ENCODE data around the gene ECHDC3. TPM values are rescaled to one million over a fixed set of nuclear protein-coding genes. Genes with fewer than 3 reads are reported as not detected.
A peak's percentile ranks its signal among the peaks of the same experiment; 100 is the strongest.
"Not testable (repeated sequence)": the region's sequence is repeated elsewhere in the genome, so short reads cannot be mapped to it uniquely, and the experiment has no call there.

The ECHDC3 gene
- total RNA-seq, 2 experiments from 2014 or later: 1.3 to 1.5 TPM

DNA sequence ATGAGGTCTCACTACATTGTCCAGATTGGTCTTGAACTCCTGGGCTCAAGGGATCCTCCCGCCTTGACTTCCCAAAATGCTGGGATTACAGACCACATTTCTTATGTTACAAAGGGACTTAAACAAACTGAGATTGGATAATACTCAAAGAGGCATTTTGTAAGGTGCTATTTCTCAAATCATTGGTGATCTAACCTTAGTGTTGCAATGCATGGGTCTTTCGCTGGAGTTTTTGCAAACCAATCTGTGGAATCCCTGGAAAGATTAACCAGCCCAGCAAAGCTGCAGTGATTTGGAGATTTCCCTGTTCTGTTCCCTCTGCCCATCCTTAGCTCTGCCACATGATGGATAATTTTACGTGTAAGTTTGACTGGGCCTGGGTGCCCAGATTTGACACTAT is 20.4 kb upstream of the ECHDC3 start:
- CTCF ChIA-PET: no interaction called here
- Mint-ChIP-seq H3K36me3 (ENCODE audit: low read depth) (no peaks in the 10 kb centered on the region), H3K4me1 (ENCODE audit: low read depth) (peaks cover 5% of the 10 kb centered on the region), H3K9me3 (peaks cover under 1% of the 10 kb centered on the region), H3K27ac (no peak overlapping the region), H3K27me3 (ENCODE audit: low read depth) (peaks cover 7% of the 10 kb centered on the region), H3K4me3 (no peak overlapping the region)
- no peak for DNase-seq
- intact Hi-C loops (cut with micrococcal nuclease): no loop called here

DNA sequence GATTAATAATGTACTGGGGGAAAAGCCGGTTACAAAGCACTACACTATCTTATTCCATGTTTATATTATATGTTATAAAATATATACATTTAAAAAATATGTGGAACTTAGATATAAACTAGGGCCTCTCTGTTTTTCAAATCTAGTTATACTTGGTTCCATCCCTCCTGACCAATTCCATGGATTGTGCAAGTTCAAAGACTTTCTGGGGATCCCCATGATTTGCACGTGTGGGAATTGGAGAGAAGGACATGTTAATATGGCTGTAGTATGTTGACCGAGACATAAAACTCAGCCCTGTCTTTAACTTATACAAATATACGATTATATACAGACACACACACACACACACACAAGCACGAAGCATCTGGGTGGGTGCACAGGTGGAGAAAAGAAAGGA is 18.8 kb upstream of the ECHDC3 start:
- CTCF ChIA-PET: interaction anchor here (1.3 kb wide), 1 partner anchor 207 kb away, joined by 4 read pairs; no protein-coding TSS in a partner anchor
- peaks cover 5% of the 10 kb centered on the region for H3K4me1 Mint-ChIP-seq (ENCODE audit: low read depth)
- H3K4me3 Mint-ChIP-seq: no peak overlapping the region
- no peak overlapping the region for H3K27ac Mint-ChIP-seq
- DNase-seq: no peak
- H3K9me3 Mint-ChIP-seq: peaks cover 8% of the 10 kb centered on the region
- H3K36me3 Mint-ChIP-seq (ENCODE audit: low read depth): no peaks in the 10 kb centered on the region
- intact Hi-C loops (cut with micrococcal nuclease): no loop called here
- H3K27me3 Mint-ChIP-seq (ENCODE audit: low read depth): peaks cover 2% of the 10 kb centered on the region

DNA sequence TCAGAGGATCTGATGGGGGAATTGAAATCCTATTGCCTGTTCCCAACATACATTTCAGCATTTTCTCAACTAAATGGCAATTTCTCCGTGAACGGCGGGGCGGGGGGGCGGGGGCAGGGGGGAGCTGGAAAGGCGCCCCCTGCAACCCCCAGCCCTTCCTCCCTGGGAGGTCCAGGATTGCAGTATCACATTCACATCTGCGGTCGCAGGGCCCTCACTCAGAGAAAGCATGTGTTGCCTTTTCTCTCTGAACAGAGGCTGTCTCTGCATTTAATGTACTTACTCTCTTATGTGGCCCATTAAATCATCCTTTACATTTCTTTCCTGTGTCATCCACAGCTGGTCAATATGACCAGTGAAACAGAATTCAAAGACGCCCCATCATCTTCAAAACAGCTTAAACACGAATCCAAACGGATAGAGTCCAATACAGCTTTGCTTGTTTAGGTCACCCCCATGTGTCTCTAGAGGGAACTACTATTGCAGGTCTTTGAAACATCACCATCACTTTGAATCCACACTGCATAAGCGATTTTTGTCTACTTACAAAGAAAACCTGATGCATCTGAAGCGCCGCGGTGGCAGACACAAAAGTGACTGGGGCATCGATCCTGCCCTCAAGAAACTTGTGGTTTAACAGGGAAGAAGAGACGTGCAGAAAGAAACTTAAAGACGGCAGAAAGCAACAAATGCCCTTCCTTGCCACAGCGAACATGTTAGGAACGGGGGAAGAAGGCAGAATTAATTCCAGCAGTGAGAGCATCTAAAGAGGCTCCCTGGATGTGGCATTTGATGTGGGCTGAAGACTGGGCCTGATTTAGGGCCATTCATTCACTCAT is 17.0 kb upstream of the ECHDC3 start:
- peaks cover 12% of the 10 kb centered on the region for H3K9me3 Mint-ChIP-seq
- CTCF ChIA-PET: interaction anchor here (0.5 to 1.7 kb wide), 10 partner anchors 14 to 238 kb away, joined by 3 to 18 read pairs (median 4); no protein-coding TSS in a partner anchor
- no peak overlapping the region for H3K27ac Mint-ChIP-seq
- no peaks in the 10 kb centered on the region for H3K36me3 Mint-ChIP-seq (ENCODE audit: low read depth)
- H3K4me1 Mint-ChIP-seq (ENCODE audit: low read depth): peaks cover 5% of the 10 kb centered on the region
- intact Hi-C loops (cut with micrococcal nuclease): loop anchor here (1.0 kb wide), 3 partner anchors 27 to 210 kb away; no protein-coding TSS in a partner anchor
- no peak overlapping the region for H3K4me3 Mint-ChIP-seq
- H3K27me3 Mint-ChIP-seq (ENCODE audit: low read depth): peaks cover 2% of the 10 kb centered on the region
- DNase-seq: peak; percentile 26

DNA sequence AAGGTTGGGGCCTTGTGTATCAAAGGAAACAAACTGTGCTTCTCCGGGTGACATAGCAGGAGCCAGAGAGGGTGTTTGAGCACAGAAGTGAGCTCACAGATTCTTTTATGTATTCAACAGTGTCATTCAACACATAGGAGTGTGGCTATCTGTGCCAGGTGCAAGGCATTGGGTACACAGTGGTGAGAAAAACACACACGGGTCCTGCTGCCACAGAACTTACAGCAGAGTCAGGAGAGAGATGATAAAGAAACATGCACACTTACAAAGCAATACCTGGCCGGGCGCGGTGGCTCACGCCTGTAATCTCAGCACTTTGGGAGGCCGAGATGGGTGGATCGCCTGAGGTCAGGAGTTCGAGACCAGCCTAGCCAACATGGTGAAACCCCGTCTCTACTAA is 16.3 kb upstream of the ECHDC3 start:
- Mint-ChIP-seq H3K27me3 (ENCODE audit: low read depth) (peaks cover 2% of the 10 kb centered on the region), H3K4me3 (no peak overlapping the region), H3K9me3 (peaks cover 13% of the 10 kb centered on the region), H3K4me1 (ENCODE audit: low read depth) (peaks cover 5% of the 10 kb centered on the region), H3K36me3 (ENCODE audit: low read depth) (no peaks in the 10 kb centered on the region), H3K27ac (no peak overlapping the region)
- intact Hi-C loops (cut with micrococcal nuclease): loop anchor here (1.0 kb wide), 3 partner anchors 28 to 211 kb away; no protein-coding TSS in a partner anchor
- CTCF ChIA-PET: interaction anchor here (1.3 to 1.6 kb wide), 4 partner anchors 15 to 210 kb away, joined by 3 to 9 read pairs (median 4); no protein-coding TSS in a partner anchor
- no peak for DNase-seq

DNA sequence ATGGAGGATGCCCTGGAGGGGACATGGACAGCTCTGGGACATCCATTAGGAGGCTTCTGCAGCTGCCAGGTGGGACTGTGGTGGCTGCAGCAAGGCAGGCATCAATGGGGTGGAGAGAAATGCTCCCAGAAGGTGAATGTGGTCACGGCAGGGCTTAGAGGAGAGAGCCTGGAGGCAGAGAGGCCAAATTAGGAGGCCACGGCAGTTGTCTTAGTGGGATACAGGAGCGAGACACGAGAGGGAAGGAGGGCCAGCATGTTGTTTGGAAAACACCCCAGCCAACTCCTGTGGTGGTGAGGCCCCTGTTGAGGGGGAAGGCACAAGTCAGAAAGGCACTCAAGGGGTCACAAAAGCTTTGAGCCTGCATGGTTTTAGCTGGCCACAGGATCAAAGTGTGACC is 14.6 kb upstream of the ECHDC3 start:
- DNase-seq: no peak

DNA sequence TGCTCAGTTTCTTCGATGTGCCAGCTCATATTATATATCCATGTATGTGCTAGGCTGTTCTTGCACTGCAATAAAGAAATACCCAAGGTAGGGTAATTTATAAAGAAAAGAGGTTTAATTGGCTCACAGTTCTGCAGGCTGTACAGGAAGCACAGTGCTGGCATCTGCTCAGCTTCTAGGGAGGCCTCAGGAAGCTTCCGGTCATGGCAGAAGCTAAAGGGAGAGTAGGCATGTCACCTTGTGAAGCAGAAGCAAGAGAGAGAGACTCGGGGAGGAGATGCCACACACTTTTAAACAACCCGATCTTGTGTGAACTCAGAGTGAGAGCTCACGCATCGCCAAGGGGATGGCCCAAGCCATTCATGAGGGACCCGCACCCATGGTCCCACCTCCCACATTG is 13.8 kb upstream of the ECHDC3 start:
- Mint-ChIP-seq H3K27ac (no peak overlapping the region), H3K9me3 (peaks cover 13% of the 10 kb centered on the region), H3K36me3 (ENCODE audit: low read depth) (no peaks in the 10 kb centered on the region), H3K27me3 (ENCODE audit: low read depth) (peaks cover 2% of the 10 kb centered on the region), H3K4me1 (ENCODE audit: low read depth) (peaks cover 5% of the 10 kb centered on the region), H3K4me3 (no peak overlapping the region)
- no peak for DNase-seq
- CTCF ChIA-PET: interaction anchor here (0.7 to 2.9 kb wide), 4 partner anchors 27 to 212 kb away, joined by 3 to 13 read pairs (median 4); no protein-coding TSS in a partner anchor
- intact Hi-C loops (cut with micrococcal nuclease): no loop called here

More for the DNA sequence above, 14.6 kb upstream of the ECHDC3 start:
- CTCF ChIA-PET: interaction anchor here (0.7 to 1.6 kb wide), 4 partner anchors 30 to 212 kb away, joined by 3 to 9 read pairs (median 4); no protein-coding TSS in a partner anchor
- intact Hi-C loops (cut with micrococcal nuclease): no loop called here
- H3K9me3 Mint-ChIP-seq: peaks cover 13% of the 10 kb centered on the region
- no peak overlapping the region for H3K4me3 Mint-ChIP-seq
- peaks cover 2% of the 10 kb centered on the region for H3K27me3 Mint-ChIP-seq (ENCODE audit: low read depth)
- no peak overlapping the region for H3K27ac Mint-ChIP-seq
- peaks cover 5% of the 10 kb centered on the region for H3K4me1 Mint-ChIP-seq (ENCODE audit: low read depth)
- no peaks in the 10 kb centered on the region for H3K36me3 Mint-ChIP-seq (ENCODE audit: low read depth)

DNA sequence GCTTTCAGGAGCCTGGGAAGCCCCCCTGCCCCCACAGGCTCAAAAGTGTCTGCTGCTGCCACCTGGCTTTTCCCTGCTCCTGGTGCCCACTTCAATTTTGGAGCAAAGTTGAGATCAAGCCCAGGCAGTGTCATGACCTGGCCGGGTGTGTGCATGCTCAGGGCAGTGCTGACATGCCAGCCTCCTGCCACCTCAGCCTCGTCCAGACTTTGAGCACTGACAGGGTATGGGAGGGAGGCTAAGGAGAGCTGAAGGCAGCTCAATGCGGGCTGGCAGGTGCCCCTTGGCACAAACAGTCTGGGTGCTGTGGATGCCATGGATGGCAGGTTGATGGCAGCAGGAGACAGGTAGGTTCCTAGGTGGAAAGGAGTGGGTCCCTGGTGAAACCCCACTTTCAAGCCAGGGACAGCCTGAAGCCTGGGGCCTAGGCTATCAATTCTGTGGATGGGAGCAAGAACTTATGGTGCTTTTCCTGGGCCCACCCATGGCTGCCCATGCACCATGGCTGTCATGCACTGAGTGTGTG is 12.3 kb upstream of the ECHDC3 start:
- Mint-ChIP-seq H3K27me3 (ENCODE audit: low read depth) (peaks cover 2% of the 10 kb centered on the region), H3K4me1 (ENCODE audit: low read depth) (peaks cover 5% of the 10 kb centered on the region), H3K36me3 (ENCODE audit: low read depth) (no peaks in the 10 kb centered on the region), H3K4me3 (no peak overlapping the region), H3K9me3 (peaks cover 13% of the 10 kb centered on the region), H3K27ac (no peak overlapping the region)
- CTCF ChIA-PET: interaction anchor here (0.6 to 2.9 kb wide), 2 partner anchors 28 to 246 kb away, joined by 4 to 13 read pairs; no protein-coding TSS in a partner anchor
- no peak for DNase-seq
- intact Hi-C loops (cut with micrococcal nuclease): no loop called here

DNA sequence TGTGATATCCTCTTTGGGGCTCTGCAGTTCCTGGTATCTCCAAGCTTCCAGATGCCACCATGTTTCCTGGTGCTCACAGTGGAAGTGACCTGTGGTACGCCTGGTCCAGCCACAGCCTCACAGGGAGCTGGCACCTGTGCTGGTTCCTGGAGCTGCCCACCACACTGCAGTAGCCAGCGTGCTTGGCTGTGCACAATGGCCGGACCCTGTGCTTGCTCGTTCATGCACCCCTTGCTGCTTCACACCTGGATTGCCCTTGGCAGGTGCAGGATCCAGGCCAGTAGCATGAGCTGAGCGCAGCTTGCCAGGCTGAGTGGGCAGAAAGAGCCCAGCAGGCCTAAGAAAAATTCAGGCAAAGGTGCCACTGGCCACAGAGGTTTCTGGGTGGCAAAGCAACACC is 11.4 kb upstream of the ECHDC3 start:
- Mint-ChIP-seq H3K36me3 (ENCODE audit: low read depth) (no peaks in the 10 kb centered on the region), H3K4me3 (no peak overlapping the region), H3K27me3 (ENCODE audit: low read depth) (no peaks in the 10 kb centered on the region), H3K9me3 (peaks cover 13% of the 10 kb centered on the region), H3K4me1 (ENCODE audit: low read depth) (no peaks in the 10 kb centered on the region), H3K27ac (no peak overlapping the region)
- CTCF ChIA-PET: interaction anchor here (0.6 to 2.9 kb wide), 2 partner anchors 25 to 27 kb away, joined by 3 to 13 read pairs; no protein-coding TSS in a partner anchor
- DNase-seq: no peak
- intact Hi-C loops (cut with micrococcal nuclease): no loop called here

DNA sequence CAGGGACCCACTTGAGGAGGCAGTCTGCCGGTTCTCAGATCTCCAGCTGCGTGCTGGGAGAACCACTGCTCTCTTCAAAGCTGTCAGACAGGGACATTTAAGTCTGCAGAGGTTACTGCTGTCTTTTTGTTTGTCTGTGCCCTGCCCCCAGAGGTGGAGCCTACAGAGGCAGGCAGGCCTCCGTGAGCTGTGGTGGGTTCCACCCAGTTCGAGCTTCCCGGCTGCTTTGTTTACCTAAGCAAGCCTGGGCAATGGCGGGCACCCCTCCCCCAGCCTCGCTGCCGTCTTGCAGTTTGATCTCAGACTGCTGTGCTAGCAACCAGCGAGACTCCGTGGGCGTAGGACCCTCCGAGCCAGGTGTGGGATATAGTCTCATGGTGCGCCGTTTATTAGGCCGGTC is 5.4 kb upstream of the ECHDC3 start:
- peak overlapping the region; percentile 76 for H3K4me3 Mint-ChIP-seq
- DNase-seq; H3K9me3 Mint-ChIP-seq; H3K36me3 Mint-ChIP-seq (ENCODE audit: low read depth); H3K27ac Mint-ChIP-seq; CTCF ChIA-PET; H3K4me1 Mint-ChIP-seq (ENCODE audit: low read depth); intact Hi-C loops (cut with micrococcal nuclease): not testable (repeated sequence)
- H3K27me3 Mint-ChIP-seq (ENCODE audit: low read depth): peaks cover 13% of the 10 kb centered on the region

DNA sequence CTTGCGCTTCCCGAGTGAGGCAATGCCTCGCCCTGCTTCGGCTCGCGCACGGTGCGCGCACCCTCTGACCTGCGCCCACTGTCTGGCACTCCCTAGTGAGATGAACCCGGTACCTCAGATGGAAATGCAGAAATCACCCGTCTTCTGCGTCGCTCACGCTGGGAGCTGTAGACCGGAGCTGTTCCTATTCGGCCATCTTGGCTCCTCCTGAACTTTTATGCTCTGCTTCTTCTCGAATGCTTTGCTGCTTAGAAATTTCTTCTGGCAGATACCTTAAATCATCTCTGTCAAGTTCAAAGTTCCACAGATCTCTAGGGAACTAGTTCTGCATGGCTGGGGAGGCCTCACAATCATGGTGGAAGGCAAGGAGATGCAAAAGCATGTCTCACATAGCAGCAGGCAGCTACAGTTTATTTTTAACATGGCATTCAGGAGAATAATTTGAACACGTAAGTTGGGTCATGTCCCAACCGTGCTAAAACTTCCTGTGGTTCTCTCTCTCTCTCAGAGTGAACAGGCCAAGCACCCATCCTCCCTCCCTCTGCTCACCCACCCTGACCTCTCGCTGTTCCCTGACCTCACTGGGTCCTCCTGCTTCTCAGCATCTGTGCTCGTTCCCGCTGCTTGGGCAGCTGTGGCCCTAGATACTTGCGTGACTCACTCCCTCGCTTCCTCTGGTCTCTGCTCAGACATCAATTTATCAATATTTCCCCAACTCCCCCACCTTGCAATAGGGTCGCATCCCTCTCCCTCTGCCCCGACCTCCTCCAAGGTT is 4.7 kb upstream of the ECHDC3 start:
- Mint-ChIP-seq H3K27ac (peak overlapping the region; percentile 39), H3K4me3 (peak overlapping the region; percentile 76), H3K27me3 (ENCODE audit: low read depth) (peaks cover 13% of the 10 kb centered on the region)
- H3K9me3 Mint-ChIP-seq; CTCF ChIA-PET; H3K4me1 Mint-ChIP-seq (ENCODE audit: low read depth); DNase-seq; intact Hi-C loops (cut with micrococcal nuclease); H3K36me3 Mint-ChIP-seq (ENCODE audit: low read depth): not testable (repeated sequence)

DNA sequence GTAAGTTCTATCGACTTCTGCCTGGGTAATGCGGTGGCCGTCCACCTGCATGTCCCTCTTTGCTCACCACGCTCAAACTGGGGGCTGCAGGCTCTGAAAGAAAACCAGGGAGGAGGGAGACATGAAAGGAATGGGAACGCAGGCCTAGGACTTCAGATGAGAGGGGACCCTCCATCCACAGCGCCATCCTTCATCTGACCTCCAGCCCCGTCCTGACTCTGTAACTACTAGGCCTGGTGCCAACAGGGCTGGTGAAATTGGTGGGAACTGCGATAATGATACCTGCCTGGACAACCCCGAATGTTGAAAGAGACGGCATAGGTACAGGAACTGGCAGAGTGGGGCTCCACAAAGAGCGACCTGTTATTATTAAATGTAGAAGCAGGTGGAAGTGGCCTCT is 1.3 kb upstream of the ECHDC3 start:
- Mint-ChIP-seq H3K27me3 (ENCODE audit: low read depth) (peaks cover 14% of the 10 kb centered on the region), H3K36me3 (ENCODE audit: low read depth) (no peaks in the 10 kb centered on the region), H3K27ac (no peak overlapping the region), H3K4me3 (no peak overlapping the region), H3K4me1 (ENCODE audit: low read depth) (peaks cover 10% of the 10 kb centered on the region), H3K9me3 (peaks cover 4% of the 10 kb centered on the region)
- intact Hi-C loops (cut with micrococcal nuclease): no loop called here
- CTCF ChIA-PET: interaction anchor here (3.3 kb wide), 1 partner anchor 17 kb away, joined by 12 read pairs; no protein-coding TSS in a partner anchor
- no peak for DNase-seq

DNA sequence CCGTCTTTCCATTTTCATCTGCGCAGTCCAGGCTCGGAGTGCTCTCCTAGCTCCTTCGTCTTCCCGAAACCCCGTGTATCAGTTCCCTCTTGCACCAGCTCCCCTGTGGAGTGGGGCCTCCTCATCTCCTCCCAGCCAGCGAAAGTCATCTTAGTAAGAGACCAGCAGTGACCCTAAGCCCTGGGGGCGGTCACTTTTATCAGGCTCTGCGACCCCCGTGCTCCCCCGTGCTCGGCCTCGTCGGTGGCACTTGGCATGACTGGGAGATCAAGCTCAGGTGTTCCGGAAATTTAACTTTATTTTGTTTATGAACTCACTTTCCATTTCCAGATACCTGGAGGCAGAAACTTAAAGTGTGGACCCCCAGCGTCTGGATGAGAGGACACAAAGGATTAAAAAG is 574 bp upstream of the ECHDC3 start:
- intact Hi-C loops (cut with micrococcal nuclease): no loop called here
- CTCF ChIA-PET: interaction anchor here (3.3 kb wide), 1 partner anchor 16 kb away, joined by 12 read pairs; no protein-coding TSS in a partner anchor
- H3K9me3 Mint-ChIP-seq: peaks cover 4% of the 10 kb centered on the region
- no peak overlapping the region for H3K27ac Mint-ChIP-seq
- H3K4me1 Mint-ChIP-seq (ENCODE audit: low read depth): peaks cover 10% of the 10 kb centered on the region
- H3K36me3 Mint-ChIP-seq (ENCODE audit: low read depth): no peaks in the 10 kb centered on the region
- DNase-seq: no peak
- peaks cover 14% of the 10 kb centered on the region for H3K27me3 Mint-ChIP-seq (ENCODE audit: low read depth)
- peak overlapping the region; percentile 64 for H3K4me3 Mint-ChIP-seq
